ENCODE measurements around the gene TRIM69. TPM values are rescaled to one million over a fixed set of nuclear protein-coding genes. Genes with fewer than 3 reads are reported as not detected.

Gene TRIM69
- total and polyA plus RNA-seq, 2 of the 8 experiments (the other 6 are each of a cell fraction or from before 2014, with no cell fraction given) = 4.3 to 6.2 TPM

DNA sequence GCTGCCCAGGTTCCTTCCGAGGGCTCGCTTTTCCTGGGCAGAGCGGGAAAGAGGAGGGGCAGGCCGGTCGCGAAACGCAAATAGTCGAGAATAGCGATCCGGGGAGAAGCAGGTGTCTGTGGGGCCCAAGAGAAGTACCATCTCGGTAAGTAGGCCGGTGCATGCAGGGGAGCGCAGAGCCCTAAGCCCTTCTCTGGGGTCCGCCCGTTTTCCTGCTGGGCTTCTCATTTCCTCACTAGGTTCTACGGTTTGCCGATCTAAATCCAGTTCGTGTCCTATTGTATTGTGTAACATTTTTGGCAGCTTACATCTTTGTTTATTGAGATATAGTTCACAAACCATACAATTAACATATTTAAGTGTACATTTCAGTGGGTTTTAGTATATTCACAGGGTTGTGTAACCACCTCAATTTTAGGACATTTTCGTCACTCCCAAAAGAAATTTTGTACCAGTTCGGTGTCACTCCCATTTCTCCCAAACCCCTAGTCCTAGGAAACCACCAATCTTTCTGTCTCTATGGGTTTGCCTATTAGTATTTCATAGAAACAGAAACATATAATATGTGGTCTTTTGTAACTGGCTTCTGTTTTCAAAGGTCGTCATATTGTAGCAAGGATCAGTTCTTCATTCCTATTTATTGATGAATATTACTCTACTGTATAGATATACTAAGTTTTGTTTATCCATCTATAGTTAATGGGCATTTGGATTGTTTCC, 6.8 kb upstream of the TRIM69 start (continued):
- TF ChIP-seq JUN (IDR thresholded peaks at IDR 0.05; ENCODE audit: low read depth, low read length) (no peak), SRF (IDR thresholded peaks at IDR 0.05; ENCODE audit: low read depth, low read length) (no peak), TEAD4 (IDR thresholded peaks at IDR 0.05; ENCODE audit: low read depth, low read length) (no peak), MAFK (IDR thresholded peaks at IDR 0.05; ENCODE audit: low read depth, low read length) (no peak), CEBPB (IDR thresholded peaks at IDR 0.05; ENCODE audit: low read depth, low read length) (peak; percentile 42; the same call in 1 of the 2 replicates), HDAC2 (IDR thresholded peaks at IDR 0.05; ENCODE audit: borderline replicate concordance in 1 of 2, low read depth in 2 of 2, low read length in 2 of 2) (0 out of 4 replicates have a peak, but pooled peaks of 1 of the 2 experiments have one; percentile 0), SP4 (IDR thresholded peaks at IDR 0.05; ENCODE audit: low read length) (no peak), ASH2L (IDR thresholded peaks at IDR 0.05; ENCODE audit: low read length) (no peak)
- TF ChIP-seq, protein P1, sequence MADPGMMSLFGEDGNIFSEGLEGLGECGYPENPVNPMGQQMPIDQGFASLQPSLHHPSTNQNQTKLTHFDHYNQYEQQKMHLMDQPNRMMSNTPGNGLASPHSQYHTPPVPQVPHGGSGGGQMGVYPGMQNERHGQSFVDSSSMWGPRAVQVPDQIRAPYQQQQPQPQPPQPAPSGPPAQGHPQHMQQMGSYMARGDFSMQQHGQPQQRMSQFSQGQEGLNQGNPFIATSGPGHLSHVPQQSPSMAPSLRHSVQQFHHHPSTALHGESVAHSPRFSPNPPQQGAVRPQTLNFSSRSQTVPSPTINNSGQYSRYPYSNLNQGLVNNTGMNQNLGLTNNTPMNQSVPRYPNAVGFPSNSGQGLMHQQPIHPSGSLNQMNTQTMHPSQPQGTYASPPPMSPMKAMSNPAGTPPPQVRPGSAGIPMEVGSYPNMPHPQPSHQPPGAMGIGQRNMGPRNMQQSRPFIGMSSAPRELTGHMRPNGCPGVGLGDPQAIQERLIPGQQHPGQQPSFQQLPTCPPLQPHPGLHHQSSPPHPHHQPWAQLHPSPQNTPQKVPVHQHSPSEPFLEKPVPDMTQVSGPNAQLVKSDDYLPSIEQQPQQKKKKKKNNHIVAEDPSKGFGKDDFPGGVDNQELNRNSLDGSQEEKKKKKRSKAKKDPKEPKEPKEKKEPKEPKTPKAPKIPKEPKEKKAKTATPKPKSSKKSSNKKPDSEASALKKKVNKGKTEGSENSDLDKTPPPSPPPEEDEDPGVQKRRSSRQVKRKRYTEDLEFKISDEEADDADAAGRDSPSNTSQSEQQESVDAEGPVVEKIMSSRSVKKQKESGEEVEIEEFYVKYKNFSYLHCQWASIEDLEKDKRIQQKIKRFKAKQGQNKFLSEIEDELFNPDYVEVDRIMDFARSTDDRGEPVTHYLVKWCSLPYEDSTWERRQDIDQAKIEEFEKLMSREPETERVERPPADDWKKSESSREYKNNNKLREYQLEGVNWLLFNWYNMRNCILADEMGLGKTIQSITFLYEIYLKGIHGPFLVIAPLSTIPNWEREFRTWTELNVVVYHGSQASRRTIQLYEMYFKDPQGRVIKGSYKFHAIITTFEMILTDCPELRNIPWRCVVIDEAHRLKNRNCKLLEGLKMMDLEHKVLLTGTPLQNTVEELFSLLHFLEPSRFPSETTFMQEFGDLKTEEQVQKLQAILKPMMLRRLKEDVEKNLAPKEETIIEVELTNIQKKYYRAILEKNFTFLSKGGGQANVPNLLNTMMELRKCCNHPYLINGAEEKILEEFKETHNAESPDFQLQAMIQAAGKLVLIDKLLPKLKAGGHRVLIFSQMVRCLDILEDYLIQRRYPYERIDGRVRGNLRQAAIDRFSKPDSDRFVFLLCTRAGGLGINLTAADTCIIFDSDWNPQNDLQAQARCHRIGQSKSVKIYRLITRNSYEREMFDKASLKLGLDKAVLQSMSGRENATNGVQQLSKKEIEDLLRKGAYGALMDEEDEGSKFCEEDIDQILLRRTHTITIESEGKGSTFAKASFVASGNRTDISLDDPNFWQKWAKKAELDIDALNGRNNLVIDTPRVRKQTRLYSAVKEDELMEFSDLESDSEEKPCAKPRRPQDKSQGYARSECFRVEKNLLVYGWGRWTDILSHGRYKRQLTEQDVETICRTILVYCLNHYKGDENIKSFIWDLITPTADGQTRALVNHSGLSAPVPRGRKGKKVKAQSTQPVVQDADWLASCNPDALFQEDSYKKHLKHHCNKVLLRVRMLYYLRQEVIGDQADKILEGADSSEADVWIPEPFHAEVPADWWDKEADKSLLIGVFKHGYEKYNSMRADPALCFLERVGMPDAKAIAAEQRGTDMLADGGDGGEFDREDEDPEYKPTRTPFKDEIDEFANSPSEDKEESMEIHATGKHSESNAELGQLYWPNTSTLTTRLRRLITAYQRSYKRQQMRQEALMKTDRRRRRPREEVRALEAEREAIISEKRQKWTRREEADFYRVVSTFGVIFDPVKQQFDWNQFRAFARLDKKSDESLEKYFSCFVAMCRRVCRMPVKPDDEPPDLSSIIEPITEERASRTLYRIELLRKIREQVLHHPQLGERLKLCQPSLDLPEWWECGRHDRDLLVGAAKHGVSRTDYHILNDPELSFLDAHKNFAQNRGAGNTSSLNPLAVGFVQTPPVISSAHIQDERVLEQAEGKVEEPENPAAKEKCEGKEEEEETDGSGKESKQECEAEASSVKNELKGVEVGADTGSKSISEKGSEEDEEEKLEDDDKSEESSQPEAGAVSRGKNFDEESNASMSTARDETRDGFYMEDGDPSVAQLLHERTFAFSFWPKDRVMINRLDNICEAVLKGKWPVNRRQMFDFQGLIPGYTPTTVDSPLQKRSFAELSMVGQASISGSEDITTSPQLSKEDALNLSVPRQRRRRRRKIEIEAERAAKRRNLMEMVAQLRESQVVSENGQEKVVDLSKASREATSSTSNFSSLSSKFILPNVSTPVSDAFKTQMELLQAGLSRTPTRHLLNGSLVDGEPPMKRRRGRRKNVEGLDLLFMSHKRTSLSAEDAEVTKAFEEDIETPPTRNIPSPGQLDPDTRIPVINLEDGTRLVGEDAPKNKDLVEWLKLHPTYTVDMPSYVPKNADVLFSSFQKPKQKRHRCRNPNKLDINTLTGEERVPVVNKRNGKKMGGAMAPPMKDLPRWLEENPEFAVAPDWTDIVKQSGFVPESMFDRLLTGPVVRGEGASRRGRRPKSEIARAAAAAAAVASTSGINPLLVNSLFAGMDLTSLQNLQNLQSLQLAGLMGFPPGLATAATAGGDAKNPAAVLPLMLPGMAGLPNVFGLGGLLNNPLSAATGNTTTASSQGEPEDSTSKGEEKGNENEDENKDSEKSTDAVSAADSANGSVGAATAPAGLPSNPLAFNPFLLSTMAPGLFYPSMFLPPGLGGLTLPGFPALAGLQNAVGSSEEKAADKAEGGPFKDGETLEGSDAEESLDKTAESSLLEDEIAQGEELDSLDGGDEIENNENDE (IDR thresholded peaks at IDR 0.05; ENCODE audit: insufficient replicate concordance, low read length) = no peak
- TF ChIP-seq, protein P2, sequence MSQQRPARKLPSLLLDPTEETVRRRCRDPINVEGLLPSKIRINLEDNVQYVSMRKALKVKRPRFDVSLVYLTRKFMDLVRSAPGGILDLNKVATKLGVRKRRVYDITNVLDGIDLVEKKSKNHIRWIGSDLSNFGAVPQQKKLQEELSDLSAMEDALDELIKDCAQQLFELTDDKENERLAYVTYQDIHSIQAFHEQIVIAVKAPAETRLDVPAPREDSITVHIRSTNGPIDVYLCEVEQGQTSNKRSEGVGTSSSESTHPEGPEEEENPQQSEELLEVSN (IDR thresholded peaks at IDR 0.05) = 0 out of 2 replicates have a peak, but pooled peaks have one; percentile 20

Measured in H1 (cell line).